H1 (cell line): ENCODE measurements around the gene TOMM22. TPM values are rescaled to one million over a fixed set of nuclear protein-coding genes. Genes with fewer than 3 reads are reported as not detected.

ENCODE experiments used
- CTCF ChIA-PET: fragments of 300-600 bp; sonication (Branson Sonifier 250); formaldehyde crosslinking; loops from one replicate; lab custom pipeline; 2021; ENCODE audit not compliant: partially characterized antibody; lab: Charles Lee
- POLR2A ChIA-PET: fragments of 300-600 bp; sonication (Branson Sonifier 250); formaldehyde crosslinking; loops from one replicate; lab custom pipeline; 2021; ENCODE audit warnings: inconsistent platforms; ENCODE audit not compliant: partially characterized antibody; lab: Charles Lee
- DNase-seq, 2 experiments: peaks; one replicate each; pipeline versions ENCODE4 v3.0.0 to v3.0.0-alpha.2; 2010 to 2022; ENCODE audit warnings: low spot score in 2 of 2, low read depth in 1 of 2, mixed read lengths in 1 of 2
- FAIRE-seq: peaks from 2 replicates; lab custom pipeline; 2011; peaks lifted over from hg19 to GRCh38; lab: Jason Lieb, UNC
- H2AFZ ChIP-seq: 2 replicates; pipeline ENCODE4 v1.8.1; 2012; ENCODE audit warnings: low read length, inconsistent platforms
- H2AK5ac ChIP-seq: 2 replicates; pipeline ENCODE4 v1.6.1; 2013; ENCODE audit warnings: low read depth, low read length
- H2BK120ac ChIP-seq: replicated peaks from 2 replicates; pipeline ENCODE3; 2013; ENCODE audit warnings: low read depth, low read length, inconsistent platforms
- H2BK12ac ChIP-seq: 2 replicates; pipeline ENCODE4 v1.6.1; 2013; ENCODE audit warnings: low read depth, low read length
- H2BK15ac ChIP-seq: 2 replicates; pipeline ENCODE4 v1.6.1; 2013; ENCODE audit warnings: low read length
- H2BK20ac ChIP-seq: 2 replicates; pipeline ENCODE4 v1.6.1; 2013; ENCODE audit warnings: low read length
- H2BK5ac ChIP-seq: 2 replicates; pipeline ENCODE4 v1.6.1; 2013; ENCODE audit warnings: low read depth, low read length
- H3K14ac ChIP-seq: 2 replicates; pipeline ENCODE4 v1.6.1; 2013; ENCODE audit warnings: inconsistent platforms; ENCODE audit not compliant: insufficient read length
- H3K18ac ChIP-seq: 2 replicates; pipeline ENCODE4 v1.6.1; 2013; ENCODE audit warnings: low read length; ENCODE audit errors: extremely low read depth
- H3K23ac ChIP-seq: 2 replicates; pipeline ENCODE4 v1.6.1; 2013; ENCODE audit warnings: inconsistent platforms; ENCODE audit not compliant: insufficient read length
- H3K23me2 ChIP-seq: 2 replicates; pipeline ENCODE4 v1.6.1; 2013; ENCODE audit warnings: low read depth, low read length
- H3K27ac ChIP-seq: 2 replicates; pipeline ENCODE4 v1.6.1; 2011; ENCODE audit warnings: low read depth, low read length, inconsistent platforms
- H3K27me3 ChIP-seq, 4 experiments: replicated peaks in 1 of 4; 1 replicate in 1 of 4; 2 replicates in 3 of 4; pipeline versions ENCODE4 v1.6.1 to v1.8.1; 2011 to 2013; ENCODE audit warnings: low read length in 3 of 4, mild to moderate bottlenecking in 3 of 4, inconsistent platforms in 2 of 4, mixed read lengths in 2 of 4, moderate library complexity in 1 of 4; ENCODE audit not compliant: control insufficient read depth in 3 of 4, insufficient read depth in 3 of 4; ENCODE audit errors: extremely low read depth in 1 of 4
- H3K36me3 ChIP-seq, 4 experiments: 2 replicates each; pipeline versions ENCODE4 v1.6.1 to v1.8.1; 2011 to 2013; ENCODE audit warnings: mild to moderate bottlenecking in 4 of 4, low read length in 3 of 4, moderate library complexity in 2 of 4, control low read depth in 1 of 4, inconsistent platforms in 1 of 4; ENCODE audit not compliant: insufficient read depth in 4 of 4, control insufficient read depth in 2 of 4
- H3K4ac ChIP-seq: replicated peaks from 2 replicates; pipeline ENCODE3; 2013; ENCODE audit warnings: low read length, low read depth, mixed read lengths, inconsistent platforms; ENCODE audit not compliant: insufficient read length
- H3K4me1 ChIP-seq, 4 experiments: replicated peaks in 1 of 4; 1 replicate in 1 of 4; 2 replicates in 3 of 4; pipeline versions ENCODE4 v1.6.1 to v1.8.1; 2011 to 2013; ENCODE audit warnings: low read length in 3 of 4, inconsistent platforms in 2 of 4, mixed read lengths in 1 of 4; ENCODE audit not compliant: insufficient read depth in 4 of 4, control insufficient read depth in 3 of 4
- H3K4me2 ChIP-seq, 2 experiments: 2 replicates each; pipeline versions ENCODE4 v1.6.1 to v1.8.1; 2011 to 2013; ENCODE audit warnings: low read depth in 2 of 2, low read length in 2 of 2, control low read depth in 1 of 2, inconsistent platforms in 1 of 2, mild to moderate bottlenecking in 1 of 2; ENCODE audit not compliant: insufficient read depth in 1 of 2
- H3K4me3 ChIP-seq, 4 experiments: fragments of 200-600, 300-600 bp in 1 of 4; sonication (generic), shearing (Covaris generic), sonication (Bioruptor Twin) in 1 of 4; 2 replicates each; pipeline versions ENCODE4 v1.5.1 to v1.8.1; 2011 to 2016; ENCODE audit warnings: low read length in 4 of 4, low read depth in 3 of 4, control low read depth in 2 of 4, inconsistent platforms in 2 of 4, mild to moderate bottlenecking in 2 of 4, mixed read lengths in 1 of 4, moderate library complexity in 1 of 4; ENCODE audit not compliant: insufficient read depth in 2 of 4; ENCODE audit errors: extremely low read depth in 1 of 4
- H3K56ac ChIP-seq: replicated peaks from 2 replicates; pipeline ENCODE3; 2013; ENCODE audit warnings: low read depth, mild to moderate bottlenecking, mixed read lengths, low read length, inconsistent platforms; ENCODE audit not compliant: insufficient read length
- H3K79me1 ChIP-seq: 2 replicates; pipeline ENCODE4 v1.6.1; 2013; ENCODE audit warnings: low read depth, low read length, control low read depth
- H3K79me2 ChIP-seq, 2 experiments: 2 replicates each; pipeline versions ENCODE4 v1.6.1 to v1.8.1; 2012 to 2013; ENCODE audit warnings: low read length in 2 of 2, mild to moderate bottlenecking in 2 of 2, inconsistent platforms in 1 of 2; ENCODE audit not compliant: insufficient read depth in 2 of 2, control insufficient read depth in 1 of 2
- H3K9ac ChIP-seq, 4 experiments: replicated peaks in 1 of 4; 1 replicate in 1 of 4; 2 replicates in 3 of 4; pipeline versions ENCODE4 v1.6.1 to v1.8.1; 2011 to 2013; ENCODE audit warnings: low read depth in 3 of 4, low read length in 3 of 4, control low read depth in 2 of 4, mild to moderate bottlenecking in 2 of 4, moderate library complexity in 2 of 4, inconsistent platforms in 1 of 4; ENCODE audit errors: extremely low read depth in 1 of 4
- H3K9me3 ChIP-seq, 2 experiments: 2 replicates each; pipeline versions ENCODE4 v1.6.1 to v1.8.1; 2012 to 2013; ENCODE audit warnings: mild to moderate bottlenecking in 2 of 2, moderate library complexity in 2 of 2, control low read depth in 1 of 2, inconsistent platforms in 1 of 2, low read depth in 1 of 2, low read length in 1 of 2, mixed read lengths in 1 of 2; ENCODE audit not compliant: insufficient read depth in 2 of 2
- H4K20me1 ChIP-seq, 2 experiments: replicated peaks in 1 of 2; 2 replicates each; pipeline versions ENCODE3 to v1.8.1; 2011 to 2013; ENCODE audit warnings: inconsistent platforms in 2 of 2, low read length in 2 of 2, mild to moderate bottlenecking in 1 of 2; ENCODE audit not compliant: insufficient read depth in 2 of 2, control insufficient read depth in 1 of 2
- H4K5ac ChIP-seq: 2 replicates; pipeline ENCODE4 v1.6.1; 2013; ENCODE audit warnings: low read length, low read depth, mixed read lengths, inconsistent platforms; ENCODE audit not compliant: insufficient read length
- H4K8ac ChIP-seq: 2 replicates; pipeline ENCODE4 v1.8.0; 2013; ENCODE audit warnings: mild to moderate bottlenecking, moderate library complexity, low read length, inconsistent platforms; ENCODE audit not compliant: insufficient read depth; ENCODE audit errors: extremely low read depth
- H4K91ac ChIP-seq: replicated peaks from 2 replicates; pipeline ENCODE3; 2013; ENCODE audit warnings: low read length, mixed read lengths, inconsistent platforms; ENCODE audit not compliant: insufficient read length
- CHD2 ChIP-seq: IDR thresholded peaks from 2 replicates; pipeline ENCODE4 v1.6.1; 2012; ENCODE audit warnings: low read length, improper control_type of control experiment
- GABPA ChIP-seq: IDR thresholded peaks from 2 replicates; pipeline ENCODE4 v1.6.1; 2011; ENCODE audit warnings: mild to moderate bottlenecking, low read length, moderate library complexity, borderline replicate concordance; ENCODE audit not compliant: insufficient read depth
- KDM1A ChIP-seq: fragments of 200-600, 300-600 bp; sonication (generic); IDR thresholded peaks from 2 replicates; pipeline ENCODE4 v1.7.1; 2016; ENCODE audit warnings: mild to moderate bottlenecking, low read length, borderline replicate concordance
- SIN3A ChIP-seq, 2 experiments: IDR thresholded peaks in 1 of 2; conservative IDR thresholded peaks in 1 of 2; 2 replicates each; pipeline ENCODE4 v1.6.1; 2011 to 2012; ENCODE audit warnings: low read length in 2 of 2, improper control_type of control experiment in 1 of 2, low read depth in 1 of 2, mild to moderate bottlenecking in 1 of 2
- ZNF274 ChIP-seq: IDR thresholded peaks from 2 replicates; pipeline ENCODE4 v1.7.0; 2012; ENCODE audit warnings: low read length, borderline replicate concordance; ENCODE audit errors: extremely low read depth
- WGBS, 2 experiments: shearing (Covaris generic) in 1 of 2; methylation state at CpG; one replicate each; pipeline versions ENCODE4 v1.1.6 to v1.1.7; 2013 to 2015; ENCODE audit warnings: low lambda C conversion rate in 2 of 2, mixed read lengths in 2 of 2, inconsistent platforms in 1 of 2, low coverage in 1 of 2, missing lambda C conversion rate in 1 of 2; ENCODE audit not compliant: insufficient replicate concordance in 2 of 2, insufficient coverage in 1 of 2, insufficient read length in 1 of 2; ENCODE audit errors: extremely low coverage in 1 of 2, missing lambda C conversion rate in 1 of 2; 5-methylcytosine and 5-hydroxymethylcytosine counted together
- polyA plus RNA-seq, 7 experiments: library from polyadenylated mRNA; depleted of rRNA in 3 of 7; stranded (reverse) in 5 of 7; unstranded in 2 of 7; fragments of >200 nt in 5 of 7; fragments of 200-250 nt in 2 of 7; gene quantifications; 1 replicate in 5 of 7; 2 replicates in 1 of 7; 4 replicates in 1 of 7; pipeline versions ENCODE4 v1.2.1 to v1.2.3, GENCODE V29; 2011 to 2013; ENCODE audit warnings: missing spikeins in 2 of 7, mixed read lengths in 2 of 7
- total RNA-seq: library from RNA; stranded (reverse); fragmentation: NEBNext Ultra II Directional; extraction: Animal tissue kit (Norgen Biotek cat#: 25700); gene quantifications from 2 replicates; pipeline ENCODE4 v1.2.1, GENCODE V29; 2021

Gene TOMM22
- total and polyA plus RNA-seq, 2 of the 8 experiments (the other 6 are each of a cell fraction or from before 2014, with no cell fraction given) = 84.0 to 125 TPM

DNA sequence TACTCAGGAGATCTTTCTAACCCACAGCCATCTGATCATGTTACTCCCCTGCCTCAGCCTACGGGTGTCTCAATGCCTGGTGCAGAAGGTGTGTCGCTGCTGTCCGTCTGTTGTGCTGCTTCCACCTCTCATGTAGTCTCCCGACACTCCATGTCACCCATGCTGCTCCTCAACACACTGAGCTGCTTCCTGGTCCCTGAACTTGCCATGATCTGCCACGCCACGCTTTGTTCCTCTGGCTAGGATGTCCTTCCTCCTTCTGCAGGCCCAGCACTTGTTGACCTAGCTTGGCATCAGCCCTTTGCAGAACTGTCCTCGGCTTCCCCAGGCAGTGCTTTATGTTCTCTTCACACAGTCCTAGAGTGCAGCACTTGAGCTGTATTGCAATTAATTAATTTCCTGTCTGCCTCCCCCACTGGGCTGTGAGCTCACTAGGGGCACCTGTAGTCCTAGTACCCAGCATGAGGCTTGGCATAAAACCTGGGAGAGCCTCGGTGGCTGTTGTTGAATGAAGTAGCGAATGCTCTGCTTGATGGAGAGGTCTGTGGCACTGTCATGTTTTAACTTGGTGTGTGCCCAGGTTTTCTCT lies 33.5 kb downstream of the TOMM22 start:
- CTCF ChIA-PET = interaction anchor here (0.9 to 5.1 kb wide), 7 partner anchors 10 to 259 kb away, joined by 3 to 26 read pairs (median 5); partner anchors contain the start of gene TOMM22
- Histone ChIP-seq H2AFZ (no peak overlapping the region), H3K9ac (no peak overlapping the region), H3K4me1 (peaks cover 4 to 10% (median 6%) of the 10 kb centered on the region in 4 experiments), H3K56ac (no peak overlapping the region), H4K5ac (no peak overlapping the region), H3K23me2 (no peaks in the 10 kb centered on the region), H3K23ac (no peak overlapping the region), H3K4ac (no peak overlapping the region), H3K79me1 (peaks cover 20% of the 10 kb centered on the region), H3K27me3 (no peaks in the 10 kb centered on the region), H3K14ac (no peak overlapping the region), H2BK120ac (no peak overlapping the region), H2BK12ac (no peak overlapping the region), H2BK5ac (peak overlapping the region; percentile 73; the same call in 1 of the 2 replicates), H3K4me3 (no peak overlapping the region), H2BK20ac (no peak overlapping the region), H3K9me3 (no peaks in the 10 kb centered on the region), H3K27ac (peak overlapping the region; percentile 8; the same call in 1 of the 2 replicates), H3K79me2 (peaks cover 3 to 56% of the 10 kb centered on the region in 2 experiments), H3K18ac (no peak overlapping the region), H4K20me1 (peaks cover 5 to 26% of the 10 kb centered on the region in 2 experiments), H4K8ac (no peak overlapping the region), H2AK5ac (no peak overlapping the region), H3K4me2 (no peak overlapping the region), H2BK15ac (no peak overlapping the region), H3K36me3 (peaks cover 4 to 39% (median 22%) of the 10 kb centered on the region in 4 experiments; a peak in 6 of 8 replicates), H4K91ac (no peak overlapping the region)
- no peak for DNase-seq
- TF ChIP-seq CHD2 (no peak), KDM1A (no peak), ZNF274 (no peak), GABPA (no peak), SIN3A (conservative IDR thresholded peaks at IDR 0.05 in 1 of 2, IDR thresholded peaks at IDR 0.05 in 1 of 2; ENCODE audit: low read depth in 1 of 2, low read length in 2 of 2) (no peak)
- WGBS, 2 experiments = 87% methylated on average over 9 of the region's 9 CpGs; no CpG with 5 or more reads in 1 of the 2 experiments
- no peak for FAIRE-seq
- POLR2A ChIA-PET = interaction anchor here (1.0 to 5.1 kb wide), 6 partner anchors 9 to 30 kb away, joined by 3 to 39 read pairs (median 3); partner anchors contain the start of gene GTPBP1
